HepG2 (cell line): ENCODE data around the gene LRRN3. TPM values are rescaled to one million over a fixed set of nuclear protein-coding genes. Genes with fewer than 3 reads are reported as not detected.

Experiments
- ATAC-seq: fragments of 200-7000 bp; cut with Tn5 transposase; 3 replicates; pipeline ENCODE4 v1.9.1; 2020; ENCODE audit warnings: mild to moderate bottlenecking, moderate library complexity
- BruUV-seq: library from RNA; stranded (reverse); fragments of 400-500 nt; replicated peaks from 2 replicates; lab custom pipeline; 2021; lab: Mats Ljungman, UMichigan
- CTCF ChIA-PET: fragments of 300-600 bp; formaldehyde crosslinking; extraction: SDS; loops from one replicate; lab custom pipeline; 2021; ENCODE audit warnings: low total read pairs, inconsistent platforms, low intra/inter-chr PET ratio; lab: Yijun Ruan, JAX
- POLR2A ChIA-PET: fragments of 350-600 bp; sonication (Branson Sonifier 250); formaldehyde crosslinking; loops from one replicate; lab custom pipeline; 2020; ENCODE audit warnings: antibody characterized with exemption, inconsistent platforms; lab: Yijun Ruan, JAX
- DNase-seq: peaks from one replicate; pipeline ENCODE4 v3.0.0-alpha.2; 2015; ENCODE audit warnings: low spot score
- FAIRE-seq: peaks from 3 replicates; lab custom pipeline; 2011; peaks lifted over from hg19 to GRCh38; lab: Jason Lieb, UNC
- H2AFZ ChIP-seq: one replicate; pipeline ENCODE4 v1.6.1; 2011; ENCODE audit warnings: low read length, inconsistent platforms
- H3K27ac ChIP-seq: fragments of 300-600 bp; 3 replicates; pipeline ENCODE4 v1.8.0; 2011; ENCODE audit warnings: mixed run types, mild to moderate bottlenecking, mixed read lengths, low read length, inconsistent platforms; ENCODE audit not compliant: insufficient read depth; ENCODE audit errors: extremely low read length
- H3K27me3 ChIP-seq, 2 experiments: fragments of 200-600 bp in 1 of 2; 2 replicates in 1 of 2; 3 replicates in 1 of 2; pipeline versions ENCODE4 v1.6.0 to v1.8.0; 2011; ENCODE audit warnings: low read length in 2 of 2, mild to moderate bottlenecking in 2 of 2, moderate library complexity in 2 of 2, inconsistent platforms in 1 of 2; ENCODE audit not compliant: insufficient read depth in 2 of 2, control insufficient read depth in 1 of 2
- H3K36me3 ChIP-seq, 2 experiments: fragments of 200-600 bp in 1 of 2; replicated peaks in 1 of 2; 2 replicates in 1 of 2; 3 replicates in 1 of 2; pipeline versions ENCODE4 v1.5.1 to v1.8.0; 2011; ENCODE audit warnings: low read length in 2 of 2, inconsistent platforms in 1 of 2; ENCODE audit not compliant: insufficient read depth in 2 of 2, control insufficient read depth in 1 of 2
- H3K4me1 ChIP-seq: 2 replicates; pipeline ENCODE4 v1.5.1; 2012; ENCODE audit warnings: low read length, inconsistent platforms; ENCODE audit not compliant: insufficient read depth
- H3K4me2 ChIP-seq: 2 replicates; pipeline ENCODE4 v1.6.0; 2011; ENCODE audit warnings: low read depth, low read length, inconsistent platforms
- H3K4me3 ChIP-seq, 3 experiments: fragments of 200-600 bp in 1 of 3; sonication (generic), shearing (Covaris generic) in 1 of 3; replicated peaks in 1 of 3; 2 replicates each; pipeline ENCODE4 v1.5.1; 2011 to 2016; ENCODE audit warnings: low read length in 3 of 3, inconsistent platforms in 2 of 3, low read depth in 2 of 3, mild to moderate bottlenecking in 2 of 3, control low read depth in 1 of 3, mixed read lengths in 1 of 3; ENCODE audit not compliant: insufficient read depth in 1 of 3
- H3K79me2 ChIP-seq: one replicate; pipeline ENCODE4 v1.6.1; 2011; ENCODE audit warnings: low read length, inconsistent platforms; ENCODE audit not compliant: insufficient read depth
- H3K9ac ChIP-seq: 2 replicates; pipeline ENCODE4 v1.6.0; 2011; ENCODE audit warnings: mild to moderate bottlenecking, low read depth, low read length, inconsistent platforms; ENCODE audit not compliant: insufficient read depth
- H3K9me3 ChIP-seq: 2 replicates; pipeline ENCODE4 v1.5.1; 2012; ENCODE audit warnings: mild to moderate bottlenecking, low read length
- H4K20me1 ChIP-seq: 2 replicates; pipeline ENCODE4 v1.6.0; 2011; ENCODE audit warnings: inconsistent platforms, mild to moderate bottlenecking, low read length, moderate library complexity; ENCODE audit not compliant: insufficient read depth
- CBFB ChIP-seq: sonication (generic); formaldehyde crosslinking; IDR thresholded peaks from 2 replicates; pipeline ENCODE4 v1.4.0; 2020; ENCODE audit warnings: missing genetic modification reagents
- HIVEP1 ChIP-seq: sonication (generic); formaldehyde crosslinking; IDR thresholded peaks from 2 replicates; pipeline ENCODE4 v1.4.0; 2020; ENCODE audit warnings: mild to moderate bottlenecking, missing genetic modification reagents
- MED8 ChIP-seq: sonication (generic); formaldehyde crosslinking; IDR thresholded peaks from 2 replicates; pipeline ENCODE4 v1.8.1; 2023; ENCODE audit warnings: mild to moderate bottlenecking, missing genetic modification reagents; ENCODE audit not compliant: insufficient replicate concordance
- SMYD3 ChIP-seq: sonication (generic); formaldehyde crosslinking; IDR thresholded peaks from 2 replicates; pipeline ENCODE4 v1.8.1; 2023; ENCODE audit warnings: mild to moderate bottlenecking, missing genetic modification reagents
- YEATS2 ChIP-seq: sonication (generic); formaldehyde crosslinking; IDR thresholded peaks from 2 replicates; pipeline ENCODE4 v1.4.0; 2020; ENCODE audit warnings: missing genetic modification reagents, borderline replicate concordance
- ZNF33A ChIP-seq: sonication (generic); formaldehyde crosslinking; IDR thresholded peaks from 2 replicates; pipeline ENCODE4 v1.5.1; 2020; ENCODE audit warnings: missing genetic modification reagents, mild to moderate bottlenecking, moderate library complexity, borderline replicate concordance
- ZNF350 ChIP-seq: sonication (generic); formaldehyde crosslinking; IDR thresholded peaks from 2 replicates; pipeline ENCODE4 v1.4.0; 2020; ENCODE audit warnings: mild to moderate bottlenecking, low read depth, missing genetic modification reagents, borderline replicate concordance
- ZNF430 ChIP-seq: sonication (generic); formaldehyde crosslinking; IDR thresholded peaks from 2 replicates; pipeline ENCODE4 v1.9.0; 2021; ENCODE audit warnings: mild to moderate bottlenecking, missing genetic modification reagents
- WGBS: methylation state at CpG from one replicate; pipeline ENCODE4 v1.1.6; 2017; ENCODE audit warnings: low lambda C conversion rate; 5-methylcytosine and 5-hydroxymethylcytosine counted together
- in situ Hi-C: cut with HindIII; loops from 2 replicates; pipeline ENCODE4 v1.10.0; 2017; ENCODE audit warnings: low pct_unique_long_range_greater_than_20kb; ENCODE audit not compliant: extremely low pct_ligation_motif_present
- intact Hi-C: fragments of 100-400 bp; cut with micrococcal nuclease; formaldehyde crosslinking; loops from one replicate; pipeline ENCODE4 v1.10.0; 2022; ENCODE audit not compliant: unreplicated experiment
- polyA plus RNA-seq, 8 experiments: library from polyadenylated mRNA; depleted of rRNA in 3 of 8; stranded (reverse) in 7 of 8; unstranded in 1 of 8; fragments of >200 nt; fragmentation: Illumina TruSeq in 4 of 8; extraction: Trizol in 4 of 8; gene quantifications; 2 replicates each; pipeline versions ENCODE4 v1.2.1 to v1.2.3, GENCODE V29; 2011 to 2016; ENCODE audit warnings: low read depth in 4 of 8, missing spikeins in 1 of 8, mixed read lengths in 1 of 8; ENCODE audit not compliant: insufficient read depth in 1 of 8
- total RNA-seq, 5 experiments: library from RNA; depleted of rRNA; stranded (reverse); fragments of >200 nt; fragmentation: Illumina TruSeq; extraction: Trizol; gene quantifications; 2 replicates each; pipeline ENCODE4 v1.2.3, GENCODE V29; 2016; ENCODE audit warnings: low read depth in 1 of 5
- TF ChIP-seq, protein P1 (sequence below): sonication (generic); formaldehyde crosslinking; IDR thresholded peaks from 2 replicates; pipeline ENCODE4 v1.4.0; 2020; ENCODE audit warnings: missing genetic modification reagents, borderline replicate concordance
- TF ChIP-seq, protein P2 (sequence below): IDR thresholded peaks from 2 replicates; pipeline ENCODE4 v1.6.1; 2016
- TF ChIP-seq, protein P3 (sequence below): sonication (generic); formaldehyde crosslinking; IDR thresholded peaks from 2 replicates; pipeline ENCODE4 v1.9.0; 2021; ENCODE audit warnings: missing genetic modification reagents, mild to moderate bottlenecking, borderline replicate concordance

LRRN3 gene
- total and polyA plus RNA-seq, 2 of the 13 experiments (the other 11 are each of a cell fraction or from before 2014, with no cell fraction given), result 0.07 TPM; not detected in 1

DNA sequence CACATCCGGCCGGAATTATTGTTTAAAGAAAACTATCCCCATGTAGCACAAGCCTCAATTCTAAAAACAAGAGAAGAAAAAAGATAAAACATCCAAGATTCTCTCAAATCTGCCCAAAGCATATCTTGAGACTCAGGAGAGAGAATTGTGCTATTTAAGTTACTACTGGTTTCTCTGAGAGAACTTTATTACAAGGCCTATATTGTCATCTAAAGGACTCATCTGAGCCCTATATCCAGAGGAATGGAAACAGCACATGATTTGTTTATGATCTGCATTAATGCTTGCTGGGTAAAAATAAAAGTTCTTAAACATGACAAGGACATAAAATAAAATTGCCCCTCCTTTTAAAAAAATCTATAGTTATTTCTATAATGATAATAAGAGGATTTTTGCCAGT lies 25.0 kb downstream of the LRRN3 start:
- no peaks in the 10 kb centered on the region for H3K9me3 ChIP-seq
- H3K27me3 ChIP-seq, result no peaks in the 10 kb centered on the region
- no peak for ATAC-seq
- no peak overlapping the region for H3K4me3 ChIP-seq
- CTCF ChIA-PET, result no interaction called here
- POLR2A ChIA-PET, result no interaction called here
- TF ChIP-seq ZNF350, result no peak
- no peak for TF ChIP-seq MED8 (CRISPR knock-in tag)
- TF ChIP-seq ZNF430 (CRISPR knock-in tag), result no peak
- TF ChIP-seq, protein P1, sequence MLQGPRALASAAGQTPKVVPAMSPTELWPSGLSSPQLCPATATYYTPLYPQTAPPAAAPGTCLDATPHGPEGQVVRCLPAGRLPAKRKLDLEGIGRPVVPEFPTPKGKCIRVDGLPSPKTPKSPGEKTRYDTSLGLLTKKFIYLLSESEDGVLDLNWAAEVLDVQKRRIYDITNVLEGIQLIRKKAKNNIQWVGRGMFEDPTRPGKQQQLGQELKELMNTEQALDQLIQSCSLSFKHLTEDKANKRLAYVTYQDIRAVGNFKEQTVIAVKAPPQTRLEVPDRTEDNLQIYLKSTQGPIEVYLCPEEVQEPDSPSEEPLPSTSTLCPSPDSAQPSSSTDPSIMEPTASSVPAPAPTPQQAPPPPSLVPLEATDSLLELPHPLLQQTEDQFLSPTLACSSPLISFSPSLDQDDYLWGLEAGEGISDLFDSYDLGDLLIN (CRISPR knock-in tag), result no peak
- TF ChIP-seq, protein P2, sequence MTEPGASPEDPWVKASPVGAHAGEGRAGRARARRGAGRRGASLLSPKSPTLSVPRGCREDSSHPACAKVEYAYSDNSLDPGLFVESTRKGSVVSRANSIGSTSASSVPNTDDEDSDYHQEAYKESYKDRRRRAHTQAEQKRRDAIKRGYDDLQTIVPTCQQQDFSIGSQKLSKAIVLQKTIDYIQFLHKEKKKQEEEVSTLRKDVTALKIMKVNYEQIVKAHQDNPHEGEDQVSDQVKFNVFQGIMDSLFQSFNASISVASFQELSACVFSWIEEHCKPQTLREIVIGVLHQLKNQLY, result no peak
- no peak for TF ChIP-seq YEATS2 (CRISPR knock-in tag)
- no peak for TF ChIP-seq HIVEP1
- no peak for TF ChIP-seq CBFB (CRISPR knock-in tag)
- no peak for TF ChIP-seq ZNF33A
- TF ChIP-seq, protein P3, sequence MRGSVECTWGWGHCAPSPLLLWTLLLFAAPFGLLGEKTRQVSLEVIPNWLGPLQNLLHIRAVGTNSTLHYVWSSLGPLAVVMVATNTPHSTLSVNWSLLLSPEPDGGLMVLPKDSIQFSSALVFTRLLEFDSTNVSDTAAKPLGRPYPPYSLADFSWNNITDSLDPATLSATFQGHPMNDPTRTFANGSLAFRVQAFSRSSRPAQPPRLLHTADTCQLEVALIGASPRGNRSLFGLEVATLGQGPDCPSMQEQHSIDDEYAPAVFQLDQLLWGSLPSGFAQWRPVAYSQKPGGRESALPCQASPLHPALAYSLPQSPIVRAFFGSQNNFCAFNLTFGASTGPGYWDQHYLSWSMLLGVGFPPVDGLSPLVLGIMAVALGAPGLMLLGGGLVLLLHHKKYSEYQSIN (CRISPR knock-in tag), result no peak
- TF ChIP-seq SMYD3 (CRISPR knock-in tag), result no peak
- TF ChIP-seq, all 625 proteins: peak for 0
- H3K4me1 ChIP-seq, result no peaks in the 10 kb centered on the region
- no peak for DNase-seq
- H3K9ac ChIP-seq, result no peak overlapping the region
- no peaks in the 10 kb centered on the region for H4K20me1 ChIP-seq
- no peak overlapping the region for H2AFZ ChIP-seq
- no peaks in the 10 kb centered on the region for H3K79me2 ChIP-seq
- no peak overlapping the region for H3K27ac ChIP-seq
- WGBS, result 100% methylated on average over 2 of the region's 2 CpGs
- no peaks in the 10 kb centered on the region for H3K36me3 ChIP-seq
- in situ Hi-C loops, result no loop called here
- FAIRE-seq, result no peak
- intact Hi-C loops, result no loop called here
- BruUV-seq, result no TSS peak
- H3K4me2 ChIP-seq, result no peak overlapping the region
